RWPE2 (cell line): Measurements from ENCODE around the gene KRT2.

Experiments
- ATAC-seq: fragments of 200-7000 bp; cut with Tn5 transposase; 3 replicates; pipeline ENCODE4 v1.9.1; 2021; ENCODE audit warnings: low read depth
- DNase-seq: peaks from one replicate; pipeline ENCODE4 v3.0.0-alpha.2; 2020; ENCODE audit warnings: low spot score
- H3K27ac ChIP-seq: fragments of 450-650 bp; 2 replicates; pipeline ENCODE4 v1.5.1; 2017; ENCODE audit warnings: mild to moderate bottlenecking; ENCODE audit not compliant: poor library complexity, severe bottlenecking
- H3K27me3 ChIP-seq: fragments of 250-450 bp; sonication (Bioruptor Pico); 2 replicates; pipeline ENCODE4 v1.5.1; 2021; ENCODE audit warnings: mild to moderate bottlenecking, moderate library complexity; ENCODE audit not compliant: insufficient read depth, poor library complexity, severe bottlenecking
- H3K36me3 ChIP-seq: fragments of 250-450 bp; sonication (Bioruptor Pico); 2 replicates; pipeline ENCODE4 v1.5.1; 2020; ENCODE audit warnings: low read depth, mild to moderate bottlenecking, moderate library complexity
- H3K4me1 ChIP-seq: fragments of 250-450 bp; sonication (Bioruptor Pico); 2 replicates; pipeline ENCODE4 v1.5.1; 2021; ENCODE audit warnings: mild to moderate bottlenecking, moderate library complexity; ENCODE audit not compliant: insufficient read depth, poor library complexity, severe bottlenecking
- H3K4me3 ChIP-seq: fragments of 250-450 bp; sonication (Bioruptor Pico); 2 replicates; pipeline ENCODE4 v1.5.1; 2021; ENCODE audit warnings: mild to moderate bottlenecking, moderate library complexity; ENCODE audit not compliant: severe bottlenecking
- H3K9me3 ChIP-seq: fragments of 250-450 bp; sonication (Bioruptor Pico); 2 replicates; pipeline ENCODE4 v1.5.1; 2021; ENCODE audit warnings: mild to moderate bottlenecking, moderate library complexity; ENCODE audit not compliant: severe bottlenecking
- CTCF ChIP-seq: fragments of 450-650 bp; IDR thresholded peaks from one replicate; pipeline ENCODE4 v1.5.1; 2017; ENCODE audit warnings: mild to moderate bottlenecking, moderate library complexity; ENCODE audit not compliant: poor library complexity, severe bottlenecking

KRT2 gene

GRCh38 chr12:52603314-52603713 lies 48.7 kb downstream of the KRT2 start:
- no peak for TF ChIP-seq CTCF
- no peaks in the 10 kb centered on the region for H3K36me3 ChIP-seq
- no peaks in the 10 kb centered on the region for H3K27me3 ChIP-seq
- DNase-seq, result no peak
- ATAC-seq, result peak; percentile 41; the same call in 1 of the 3 replicates
- H3K9me3 ChIP-seq, result no peaks in the 10 kb centered on the region
- no peak overlapping the region for H3K4me3 ChIP-seq
- no peaks in the 10 kb centered on the region for H3K4me1 ChIP-seq
- no peak overlapping the region for H3K27ac ChIP-seq

GRCh38 chr12:52602552-52602951 lies 49.5 kb downstream of the KRT2 start:
- no peak for ATAC-seq
- no peaks in the 10 kb centered on the region for H3K9me3 ChIP-seq

GRCh38 chr12:52601671-52602070 lies 50.3 kb downstream of the KRT2 start:
- H3K27me3 ChIP-seq, result no peaks in the 10 kb centered on the region
- H3K36me3 ChIP-seq, result no peaks in the 10 kb centered on the region
- TF ChIP-seq CTCF, result no peak
- DNase-seq (no peak), ATAC-seq (no peak)
- H3K4me1 ChIP-seq, result no peaks in the 10 kb centered on the region
- no peak overlapping the region for H3K27ac ChIP-seq
- no peaks in the 10 kb centered on the region for H3K9me3 ChIP-seq
- no peak overlapping the region for H3K4me3 ChIP-seq

More at GRCh38 chr12:52602552-52602951, 49.5 kb downstream of the KRT2 start:
- no peak for DNase-seq
- Histone ChIP-seq H3K4me3 (no peak overlapping the region), H3K27ac (no peak overlapping the region), H3K4me1 (no peaks in the 10 kb centered on the region), H3K36me3 (no peaks in the 10 kb centered on the region), H3K27me3 (no peaks in the 10 kb centered on the region)
- no peak for TF ChIP-seq CTCF

GRCh38 chr12:52600941-52601481 lies 51.0 kb downstream of the KRT2 start, which contains the start of gene KRT72:
TSS of gene KRT72 (minus strand) at chr12:52601463. CDS start at chr12:52601452, 11 bp downstream.
- H3K36me3 ChIP-seq, result no peaks in the 10 kb centered on the region
- no peak within 1 kb of the TSS for H3K4me3 ChIP-seq
- peak; percentile 59 for DNase-seq
- no peaks in the 10 kb centered on the region for H3K9me3 ChIP-seq
- no peaks in the 10 kb centered on the region for H3K27me3 ChIP-seq
- no peak for ATAC-seq
- no peak for TF ChIP-seq CTCF
- H3K4me1 ChIP-seq, result no peaks in the 10 kb centered on the region
- no peak within 1 kb of the TSS for H3K27ac ChIP-seq

- H3K4me3 ChIP-seq, result no peak overlapping the region
- no peak for DNase-seq
- no peak for TF ChIP-seq CTCF
Measured at GRCh38 chr12:52600475-52600874, 51.5 kb downstream of the KRT2 start.

More at GRCh38 chr12:52600475-52600874, 51.5 kb downstream of the KRT2 start:
- Histone ChIP-seq H3K27ac (no peak overlapping the region), H3K36me3 (no peaks in the 10 kb centered on the region), H3K9me3 (no peaks in the 10 kb centered on the region), H3K27me3 (no peaks in the 10 kb centered on the region), H3K4me1 (peaks cover 3% of the 10 kb centered on the region)
- no peak for ATAC-seq
